ENCODE results near the gene DPPA2. TPM values are rescaled to one million over a fixed set of nuclear protein-coding genes. Genes with fewer than 3 reads are reported as not detected.

Gene DPPA2
- total RNA-seq, 1 experiment from 2014 or later = not detected

GRCh38 chr3:109331692-109332091 lies 15.4 kb upstream of the DPPA2 start:
- no peaks in the 10 kb centered on the region; a peak in 1 of 4 replicates for H3K4me1 ChIP-seq (ENCODE audit: control insufficient read depth in 1 of 2, insufficient read depth in 2 of 2, low read length in 2 of 2)
- no peaks in the 10 kb centered on the region for H3K36me3 ChIP-seq (ENCODE audit: control insufficient read depth in 1 of 2, insufficient read depth in 2 of 2, low read length in 2 of 2)
- no peak overlapping the region for H3K4me3 ChIP-seq (replicated peaks in 1 of 2; ENCODE audit: low read depth in 1 of 2, low read length in 2 of 2)
- ChIA-PET POLR2A (no interaction called here), RAD21 (ENCODE audit: low non-redundant PET in 1 of 2, low total read pairs in 2 of 2, uncharacterized antibody in 2 of 2, unreplicated experiment in 2 of 2) (no interaction called here), CTCF (no interaction called here)
- H3K9me2 ChIP-seq (ENCODE audit: insufficient read depth) = no peaks in the 10 kb centered on the region
- no peak for TF ChIP-seq ZFX (IDR thresholded peaks at IDR 0.05)
- H3K4me2 ChIP-seq (ENCODE audit: low read length) = no peak overlapping the region
- no peaks in the 10 kb centered on the region for H3K79me2 ChIP-seq (ENCODE audit: insufficient read depth, low read length)
- DNase-seq (ENCODE audit: low read depth, low spot score) (no peak), ATAC-seq (no peak)
- no peak overlapping the region for H3K9ac ChIP-seq (ENCODE audit: low read length)
- H4K20me1 ChIP-seq (ENCODE audit: insufficient read depth) = no peaks in the 10 kb centered on the region
- no peak overlapping the region for H2AFZ ChIP-seq (ENCODE audit: low read depth, low read length, poor library complexity, severe bottlenecking)
- no TSS peak for BruUV-seq (replicated peaks)
- no peak overlapping the region for H3K27ac ChIP-seq (ENCODE audit: low read depth, low read length)
- no peaks in the 10 kb centered on the region for H3K27me3 ChIP-seq (ENCODE audit: insufficient read depth, low read length)
- intact Hi-C loops (cut with micrococcal nuclease) = no loop called here
- no peaks in the 10 kb centered on the region for H3K9me3 ChIP-seq (ENCODE audit: control insufficient read depth in 1 of 2, insufficient read depth in 1 of 2, low read depth in 1 of 2, low read length in 2 of 2)

- Histone ChIP-seq H3K27ac (ENCODE audit: low read depth, low read length) (no peak overlapping the region), H3K79me2 (ENCODE audit: insufficient read depth, low read length) (no peaks in the 10 kb centered on the region), H3K36me3 (ENCODE audit: control insufficient read depth in 1 of 2, insufficient read depth in 2 of 2, low read length in 2 of 2) (no peaks in the 10 kb centered on the region), H3K9ac (ENCODE audit: low read length) (no peak overlapping the region), H3K9me3 (ENCODE audit: control insufficient read depth in 1 of 2, insufficient read depth in 1 of 2, low read depth in 1 of 2, low read length in 2 of 2) (no peaks in the 10 kb centered on the region), H3K4me1 (ENCODE audit: control insufficient read depth in 1 of 2, insufficient read depth in 2 of 2, low read length in 2 of 2) (no peaks in the 10 kb centered on the region; a peak in 1 of 4 replicates), H3K9me2 (ENCODE audit: insufficient read depth) (no peaks in the 10 kb centered on the region), H2AFZ (ENCODE audit: low read depth, low read length, poor library complexity, severe bottlenecking) (no peak overlapping the region), H4K20me1 (ENCODE audit: insufficient read depth) (no peaks in the 10 kb centered on the region), H3K4me3 (replicated peaks in 1 of 2; ENCODE audit: low read depth in 1 of 2, low read length in 2 of 2) (no peak overlapping the region), H3K27me3 (ENCODE audit: insufficient read depth, low read length) (no peaks in the 10 kb centered on the region), H3K4me2 (ENCODE audit: low read length) (no peak overlapping the region)
- POLR2A ChIA-PET = no interaction called here
- TF ChIP-seq RAD21 (IDR thresholded peaks at IDR 0.05; ENCODE audit: low read depth) = no peak
- no peak for TF ChIP-seq CBX3 (IDR thresholded peaks at IDR 0.05; ENCODE audit: low read depth)
- TF ChIP-seq ELF1 (IDR thresholded peaks at IDR 0.05; ENCODE audit: borderline replicate concordance, low read depth) = no peak
- no peak for TF ChIP-seq JUND (IDR thresholded peaks at IDR 0.05)
- TF ChIP-seq YY1 (IDR thresholded peaks at IDR 0.05; ENCODE audit: extremely low read depth, insufficient replicate concordance, low read depth, low read length) = no peak
- intact Hi-C loops (cut with micrococcal nuclease) = no loop called here
- DNase-seq (ENCODE audit: low read depth, low spot score) = no peak
- no TSS peak for BruUV-seq (replicated peaks)
- no peak for ATAC-seq
- RAD21 ChIA-PET (ENCODE audit: low non-redundant PET in 1 of 2, low total read pairs in 2 of 2, uncharacterized antibody in 2 of 2, unreplicated experiment in 2 of 2) = no interaction called here
- CTCF ChIA-PET = no interaction called here
These were observed 14.1 kb upstream of the DPPA2 start for GRCh38 chr3:109330405-109330804.

All from HCT116 (cell line).